Measurements from ENCODE around the gene DNLZ.

Gene DNLZ

GRCh38 chr9:136314944-136315343, 48.6 kb downstream of the DNLZ start:
- intact Hi-C loops (cut with DNase I) = loop anchor here (5.0 kb wide), 1 partner anchor 47 kb away; the partner anchor contains the start of gene DNLZ
- DNase-seq = no peak

DNA sequence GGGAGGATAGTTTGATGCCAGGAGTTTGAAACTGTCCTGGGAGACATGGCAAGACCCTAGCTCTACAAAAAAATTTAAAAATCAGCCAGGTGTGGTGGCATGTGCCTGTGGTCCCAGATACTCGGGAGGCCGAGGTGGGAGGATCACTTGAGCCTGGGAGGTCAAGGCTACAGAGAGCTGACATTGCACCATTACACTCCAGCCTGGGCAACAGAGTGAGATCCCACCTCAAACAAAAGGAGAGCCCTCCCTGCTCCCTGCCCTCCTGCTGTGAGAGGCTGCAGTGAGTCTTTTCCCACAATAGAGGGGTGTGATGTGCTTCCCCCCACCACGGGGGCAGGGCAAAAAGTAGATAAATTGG, 49.5 kb downstream of the DNLZ start:
- DNase-seq = no peak
- intact Hi-C loops (cut with DNase I) = loop anchor here (5.0 kb wide), 1 partner anchor 48 kb away; the partner anchor contains the start of gene DNLZ

DNA sequence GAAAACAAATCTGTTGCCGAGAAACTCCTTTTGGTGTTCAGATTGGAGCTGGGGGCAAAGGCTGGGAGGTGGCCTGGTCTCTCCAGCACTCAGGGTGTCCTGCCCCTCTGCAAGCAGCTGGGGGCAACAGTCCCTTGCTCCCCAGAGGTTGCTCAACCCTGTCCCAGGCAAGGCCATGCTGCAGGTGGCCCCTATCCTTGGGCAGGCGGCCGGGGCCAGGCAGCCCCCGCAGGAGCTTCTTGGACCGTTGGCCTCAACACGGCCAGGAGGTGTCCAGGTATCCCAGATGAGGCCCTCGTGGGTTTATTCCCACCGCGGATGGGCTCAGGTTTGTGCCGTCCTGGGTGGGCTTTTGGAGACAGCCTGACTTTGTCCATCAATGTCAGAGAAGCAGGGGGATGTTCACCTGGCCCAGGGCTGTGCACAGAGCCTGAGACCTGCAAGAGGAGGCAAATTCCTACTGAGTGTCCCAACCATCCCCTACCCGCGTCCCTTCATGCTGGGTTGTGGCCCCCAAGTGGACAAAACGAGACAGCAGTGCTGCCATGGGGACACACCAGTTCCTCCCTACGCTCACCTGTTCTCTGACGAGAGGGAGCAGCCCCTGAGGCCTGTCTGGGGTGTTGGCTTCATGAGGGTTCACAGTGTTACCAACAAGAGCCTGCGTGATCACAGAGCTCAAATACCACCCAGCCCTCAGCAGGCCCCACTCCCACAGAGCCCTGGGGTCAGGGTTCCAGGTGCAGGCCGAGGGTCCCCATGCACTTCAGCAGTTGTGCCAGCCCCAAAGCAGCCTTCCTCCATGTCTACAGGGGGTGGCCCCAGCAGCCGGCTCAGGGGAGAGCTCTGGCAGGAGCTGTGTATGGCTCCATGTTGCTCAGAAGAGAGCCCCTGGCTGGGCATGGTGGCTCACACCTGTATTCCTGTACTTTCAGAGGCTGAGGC, 50.2 kb downstream of the DNLZ start:
- no peak for DNase-seq
- intact Hi-C loops (cut with DNase I) = loop anchor here (5.0 kb wide), 1 partner anchor 49 kb away; the partner anchor contains the start of gene DNLZ

DNA sequence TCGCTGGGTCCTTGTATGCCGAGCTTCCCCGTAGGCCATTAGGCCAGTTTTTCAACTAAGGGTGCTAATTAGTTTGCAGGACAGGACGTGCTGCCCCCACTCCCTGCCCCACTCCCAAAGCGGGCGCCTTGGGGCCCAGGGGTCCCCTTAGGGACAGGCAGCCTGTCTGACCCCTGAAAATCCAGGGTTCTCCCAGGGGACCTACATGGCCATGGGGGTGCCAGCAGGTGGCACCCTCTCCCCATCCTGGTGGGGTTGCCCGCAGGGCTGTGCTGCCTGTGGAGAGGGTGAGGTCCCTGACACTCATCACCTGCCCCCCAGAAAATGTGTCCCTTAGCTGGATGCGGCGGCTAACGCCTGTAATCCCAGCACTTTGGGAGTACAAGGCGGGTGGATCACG, 51.1 kb downstream of the DNLZ start:
- DNase-seq = peak; percentile 45 to 84 (median 70)
- intact Hi-C loops (cut with DNase I) = loop anchor here (5.0 kb wide), 1 partner anchor 50 kb away; the partner anchor contains the start of gene DNLZ

- intact Hi-C loops (cut with DNase I) = loop anchor here (5.0 kb wide), 1 partner anchor 50 kb away; the partner anchor contains the start of gene DNLZ
- no peak for DNase-seq
Observed at GRCh38 chr9:136312009-136312375, 51.6 kb downstream of the DNLZ start.

- DNase-seq = no peak
- intact Hi-C loops (cut with DNase I) = loop anchor here (5.0 kb wide), 1 partner anchor 51 kb away; the partner anchor contains the start of gene DNLZ
Observed at GRCh38 chr9:136311051-136312008, 52.2 kb downstream of the DNLZ start.

DNA sequence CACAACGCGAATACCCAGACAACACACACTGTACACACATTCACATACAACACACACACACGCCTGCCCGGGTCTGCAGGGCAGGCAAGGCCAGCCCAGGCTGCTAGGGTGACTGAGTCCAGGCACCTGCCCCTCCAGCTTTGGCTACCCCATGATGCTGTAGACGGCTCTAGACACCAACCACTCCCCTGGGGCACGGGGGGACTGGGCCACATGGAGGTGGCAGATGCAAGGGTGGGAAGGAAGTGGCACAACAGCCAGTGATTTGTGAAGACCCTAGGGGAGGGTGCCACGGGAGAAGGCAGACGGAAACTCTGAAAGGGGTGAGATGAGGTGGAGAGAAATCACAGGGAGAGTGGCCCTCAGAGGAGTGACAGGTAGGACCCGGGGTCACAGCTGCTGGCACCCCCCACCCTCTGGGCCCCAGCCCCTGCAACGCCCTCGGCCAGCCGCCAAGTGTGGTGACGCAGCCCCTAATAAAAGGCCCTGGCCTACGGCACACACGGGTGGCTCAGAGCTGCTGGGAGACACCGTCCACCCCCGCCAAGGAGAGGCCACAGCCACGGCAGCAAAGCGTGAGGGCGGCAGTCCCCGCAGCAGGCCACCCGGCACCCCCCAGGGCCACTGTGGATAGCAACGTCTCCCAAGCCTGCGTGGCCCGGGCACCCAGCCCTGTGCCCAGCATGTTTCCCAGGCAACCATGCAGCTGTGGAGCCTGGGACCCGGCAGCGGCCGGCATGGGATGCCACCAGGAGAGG, 53.1 kb downstream of the DNLZ start:
- DNase-seq = no peak

DNA sequence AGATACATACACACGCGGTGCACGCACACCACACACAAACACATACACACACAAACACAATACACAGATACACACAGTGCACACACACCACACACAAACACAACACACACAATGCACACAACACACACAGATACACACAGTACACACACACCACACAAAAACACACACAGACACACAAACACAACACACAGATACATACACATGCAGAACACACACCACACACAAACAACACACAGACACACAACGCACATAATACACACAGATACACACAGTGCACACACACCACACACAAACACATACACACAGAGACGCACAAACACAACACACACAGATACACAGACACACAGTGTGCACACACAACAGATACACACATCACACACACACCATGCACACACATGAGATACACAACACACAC, 53.7 kb downstream of the DNLZ start:
- intact Hi-C loops (cut with DNase I) = loop anchor here (5.0 kb wide), 1 partner anchor 52 kb away; the partner anchor contains the start of gene DNLZ
- no peak for DNase-seq

More for the DNA sequence above, 53.1 kb downstream of the DNLZ start:
- intact Hi-C loops (cut with DNase I) = loop anchor here (5.0 kb wide), 1 partner anchor 52 kb away; the partner anchor contains the start of gene DNLZ

All from head of caudate nucleus (tissue), 42 donors.